ENCODE results near the gene BTN1A1.
A peak's percentile ranks its signal among the peaks of the same experiment; 100 is the strongest.

BTN1A1 gene

GRCh38 chr6:26530203-26530602, 30.1 kb downstream of the BTN1A1 start:
- Histone ChIP-seq H3K4me1 (ENCODE audit: control insufficient read depth in 1 of 2, insufficient read depth in 2 of 2, low read length in 2 of 2) (no peaks in the 10 kb centered on the region), H3K9me3 (ENCODE audit: control insufficient read depth in 1 of 2, low read length in 2 of 2) (no peaks in the 10 kb centered on the region), H3K4me3 (ENCODE audit: low read depth in 1 of 2, low read length in 2 of 2) (no peak overlapping the region), H3K27me3 (ENCODE audit: low read depth, low read length) (no peaks in the 10 kb centered on the region), H3K27ac (ENCODE audit: low read length) (no peak overlapping the region), H3K36me3 (ENCODE audit: control insufficient read depth in 1 of 2, insufficient read depth in 2 of 2, low read length in 2 of 2) (no peaks in the 10 kb centered on the region)

- H3K36me3 ChIP-seq (ENCODE audit: control insufficient read depth in 1 of 2, insufficient read depth in 2 of 2, low read length in 2 of 2) = no peaks in the 10 kb centered on the region
- no peak overlapping the region for H3K4me3 ChIP-seq (ENCODE audit: low read depth in 1 of 2, low read length in 2 of 2)
- H3K4me1 ChIP-seq (ENCODE audit: control insufficient read depth in 1 of 2, insufficient read depth in 2 of 2, low read length in 2 of 2) = peaks cover 0 to 14% of the 10 kb centered on the region in 2 donors
- no peaks in the 10 kb centered on the region for H3K9me3 ChIP-seq (ENCODE audit: control insufficient read depth in 1 of 2, low read length in 2 of 2)
- no peak overlapping the region for H3K27ac ChIP-seq (ENCODE audit: low read length)
- H3K27me3 ChIP-seq (ENCODE audit: low read depth, low read length) = no peaks in the 10 kb centered on the region
Measured at GRCh38 chr6:26531897-26532296, 31.8 kb downstream of the BTN1A1 start.

- Histone ChIP-seq H3K4me3 (ENCODE audit: low read depth in 1 of 2, low read length in 2 of 2) (peak overlapping the region; percentile 72 to 76), H3K27ac (ENCODE audit: low read length) (peak overlapping the region; percentile 55), H3K36me3 (ENCODE audit: control insufficient read depth in 1 of 2, insufficient read depth in 2 of 2, low read length in 2 of 2) (no peaks in the 10 kb centered on the region), H3K27me3 (ENCODE audit: low read depth, low read length) (no peaks in the 10 kb centered on the region), H3K4me1 (ENCODE audit: control insufficient read depth in 1 of 2, insufficient read depth in 2 of 2, low read length in 2 of 2) (peaks cover 0 to 17% of the 10 kb centered on the region in 2 donors), H3K9me3 (ENCODE audit: control insufficient read depth in 1 of 2, low read length in 2 of 2) (no peaks in the 10 kb centered on the region)
Measured at GRCh38 chr6:26532699-26533531, 32.8 kb downstream of the BTN1A1 start.

- Histone ChIP-seq H3K36me3 (ENCODE audit: control insufficient read depth in 1 of 2, insufficient read depth in 2 of 2, low read length in 2 of 2) (no peaks in the 10 kb centered on the region), H3K4me1 (ENCODE audit: control insufficient read depth in 1 of 2, insufficient read depth in 2 of 2, low read length in 2 of 2) (peaks cover 0 to 17% of the 10 kb centered on the region in 2 donors), H3K27me3 (ENCODE audit: low read depth, low read length) (no peaks in the 10 kb centered on the region), H3K4me3 (ENCODE audit: low read depth in 1 of 2, low read length in 2 of 2) (peak overlapping the region; percentile 72 to 76), H3K27ac (ENCODE audit: low read length) (peak overlapping the region; percentile 55), H3K9me3 (ENCODE audit: control insufficient read depth in 1 of 2, low read length in 2 of 2) (no peaks in the 10 kb centered on the region)
Measured at GRCh38 chr6:26533532-26533931, 33.4 kb downstream of the BTN1A1 start.

- H3K4me3 ChIP-seq (ENCODE audit: low read depth in 1 of 2, low read length in 2 of 2) = no peak overlapping the region
- H3K36me3 ChIP-seq (ENCODE audit: control insufficient read depth in 1 of 2, insufficient read depth in 2 of 2, low read length in 2 of 2) = no peaks in the 10 kb centered on the region
- peaks cover 0 to 22% of the 10 kb centered on the region in 2 donors for H3K4me1 ChIP-seq (ENCODE audit: control insufficient read depth in 1 of 2, insufficient read depth in 2 of 2, low read length in 2 of 2)
- no peaks in the 10 kb centered on the region for H3K27me3 ChIP-seq (ENCODE audit: low read depth, low read length)
- H3K27ac ChIP-seq (ENCODE audit: low read length) = no peak overlapping the region
- no peaks in the 10 kb centered on the region for H3K9me3 ChIP-seq (ENCODE audit: control insufficient read depth in 1 of 2, low read length in 2 of 2)
Measured at GRCh38 chr6:26534681-26535465, 34.8 kb downstream of the BTN1A1 start.

- no peaks in the 10 kb centered on the region for H3K36me3 ChIP-seq (ENCODE audit: control insufficient read depth in 1 of 2, insufficient read depth in 2 of 2, low read length in 2 of 2)
- peak overlapping the region; percentile 92 for H3K27ac ChIP-seq (ENCODE audit: low read length)
- no peaks in the 10 kb centered on the region for H3K27me3 ChIP-seq (ENCODE audit: low read depth, low read length)
- H3K9me3 ChIP-seq (ENCODE audit: control insufficient read depth in 1 of 2, low read length in 2 of 2) = no peaks in the 10 kb centered on the region
- peak overlapping the region; percentile 84 to 89 for H3K4me3 ChIP-seq (ENCODE audit: low read depth in 1 of 2, low read length in 2 of 2)
- H3K4me1 ChIP-seq (ENCODE audit: control insufficient read depth in 1 of 2, insufficient read depth in 2 of 2, low read length in 2 of 2) = peaks cover 0 to 22% of the 10 kb centered on the region in 2 donors
Measured at GRCh38 chr6:26536571-26537159, 36.6 kb downstream of the BTN1A1 start.

- no peaks in the 10 kb centered on the region for H3K27me3 ChIP-seq (ENCODE audit: low read depth, low read length)
- H3K27ac ChIP-seq (ENCODE audit: low read length) = peak overlapping the region; percentile 92
- H3K9me3 ChIP-seq (ENCODE audit: control insufficient read depth in 1 of 2, low read length in 2 of 2) = no peaks in the 10 kb centered on the region
- peaks cover 0 to 22% of the 10 kb centered on the region in 2 donors for H3K4me1 ChIP-seq (ENCODE audit: control insufficient read depth in 1 of 2, insufficient read depth in 2 of 2, low read length in 2 of 2)
- no peaks in the 10 kb centered on the region for H3K36me3 ChIP-seq (ENCODE audit: control insufficient read depth in 1 of 2, insufficient read depth in 2 of 2, low read length in 2 of 2)
- H3K4me3 ChIP-seq (ENCODE audit: low read depth in 1 of 2, low read length in 2 of 2) = peak overlapping the region; percentile 84 to 89
Measured at GRCh38 chr6:26537160-26537845, 37.2 kb downstream of the BTN1A1 start.

- Histone ChIP-seq H3K36me3 (ENCODE audit: control insufficient read depth in 1 of 2, insufficient read depth in 2 of 2, low read length in 2 of 2) (peaks cover 4 to 5% of the 10 kb centered on the region in 2 donors), H3K27ac (ENCODE audit: low read length) (peak within 1 kb of the TSS; percentile 92), H3K27me3 (ENCODE audit: low read depth, low read length) (no peaks in the 10 kb centered on the region), H3K4me1 (ENCODE audit: control insufficient read depth in 1 of 2, insufficient read depth in 2 of 2, low read length in 2 of 2) (peaks cover 0 to 22% of the 10 kb centered on the region in 2 donors), H3K9me3 (ENCODE audit: control insufficient read depth in 1 of 2, low read length in 2 of 2) (no peaks in the 10 kb centered on the region), H3K4me3 (ENCODE audit: low read depth in 1 of 2, low read length in 2 of 2) (peak within 1 kb of the TSS; percentile 84 to 89)
Measured at GRCh38 chr6:26537846-26538571, 37.9 kb downstream of the BTN1A1 start, which contains the start of gene HMGN4. TSS of gene HMGN4 (plus strand) at chr6:26538366. CDS start at chr6:26545207, 6,841 bp downstream.

GRCh38 chr6:26538572-26538902, 38.4 kb downstream of the BTN1A1 start:
- Histone ChIP-seq H3K4me3 (ENCODE audit: low read depth in 1 of 2, low read length in 2 of 2) (peak overlapping the region; percentile 84 to 89), H3K4me1 (ENCODE audit: control insufficient read depth in 1 of 2, insufficient read depth in 2 of 2, low read length in 2 of 2) (peaks cover 0 to 22% of the 10 kb centered on the region in 2 donors), H3K27ac (ENCODE audit: low read length) (peak overlapping the region; percentile 92), H3K9me3 (ENCODE audit: control insufficient read depth in 1 of 2, low read length in 2 of 2) (no peaks in the 10 kb centered on the region), H3K27me3 (ENCODE audit: low read depth, low read length) (no peaks in the 10 kb centered on the region), H3K36me3 (ENCODE audit: control insufficient read depth in 1 of 2, insufficient read depth in 2 of 2, low read length in 2 of 2) (peaks cover 4 to 6% of the 10 kb centered on the region in 2 donors)

- Histone ChIP-seq H3K9me3 (ENCODE audit: control insufficient read depth in 1 of 2, low read length in 2 of 2) (no peaks in the 10 kb centered on the region), H3K36me3 (ENCODE audit: control insufficient read depth in 1 of 2, insufficient read depth in 2 of 2, low read length in 2 of 2) (peaks cover 6 to 7% of the 10 kb centered on the region in 2 donors), H3K27me3 (ENCODE audit: low read depth, low read length) (no peaks in the 10 kb centered on the region), H3K27ac (ENCODE audit: low read length) (peak overlapping the region; percentile 92), H3K4me1 (ENCODE audit: control insufficient read depth in 1 of 2, insufficient read depth in 2 of 2, low read length in 2 of 2) (peaks cover 0 to 22% of the 10 kb centered on the region in 2 donors), H3K4me3 (ENCODE audit: low read depth in 1 of 2, low read length in 2 of 2) (peak overlapping the region; percentile 84 to 89)
Measured at GRCh38 chr6:26539071-26539615, 39.0 kb downstream of the BTN1A1 start.

Measured in muscle layer of duodenum (tissue), 2 donors.